ENCODE results near the gene PLEKHF1.
"Not testable (repeated sequence)": the region's sequence is repeated elsewhere in the genome, so short reads cannot be mapped to it uniquely, and the experiment has no call there.

PLEKHF1 gene

GRCh38 chr19:29705706-29706105, 40.4 kb downstream of the PLEKHF1 start:
- DNase-seq: no peak

GRCh38 chr19:29706635-29707034, 41.4 kb downstream of the PLEKHF1 start:
- DNase-seq: no peak

GRCh38 chr19:29708554-29709439, 43.5 kb downstream of the PLEKHF1 start:
- no peak for DNase-seq

- DNase-seq: not testable (repeated sequence)
Observed at GRCh38 chr19:29709440-29709798, 44.2 kb downstream of the PLEKHF1 start.

GRCh38 chr19:29711584-29712132, 46.4 kb downstream of the PLEKHF1 start:
- no peak for DNase-seq

- no peak for DNase-seq
Observed at GRCh38 chr19:29712744-29713516, 47.7 kb downstream of the PLEKHF1 start.

GRCh38 chr19:29714371-29714952, 49.2 kb downstream of the PLEKHF1 start:
- DNase-seq: no peak

GRCh38 chr19:29714953-29715700, 49.9 kb downstream of the PLEKHF1 start, which contains the start of gene C19orf12:
TSS of gene C19orf12 (minus strand) at chr19:29715261. CDS start at chr19:29708413, 6,848 bp downstream.
- peak; percentile 75 for DNase-seq

- DNase-seq: no peak
Observed at GRCh38 chr19:29715701-29716581, 50.7 kb downstream of the PLEKHF1 start.

GRCh38 chr19:29717051-29717450, 51.8 kb downstream of the PLEKHF1 start:
- no peak for DNase-seq

- peak; percentile 25 for DNase-seq
Observed at GRCh38 chr19:29724102-29724641, 58.9 kb downstream of the PLEKHF1 start.

- DNase-seq: no peak
Observed at GRCh38 chr19:29724746-29725145, 59.5 kb downstream of the PLEKHF1 start.
